H1 (cell line): ENCODE data around the gene ADGB.

ENCODE experiments used
- BRCA1 ChIP-seq: IDR thresholded peaks from 2 replicates; pipeline ENCODE4 v1.6.1; 2012; ENCODE audit warnings: low read depth, low read length, improper control_type of control experiment
- CTBP2 ChIP-seq: IDR thresholded peaks from 2 replicates; pipeline ENCODE4 v1.7.0; 2011; ENCODE audit warnings: borderline replicate concordance, mild to moderate bottlenecking, moderate library complexity, mixed read lengths, low read length; ENCODE audit not compliant: insufficient read depth, insufficient read length
- CTCF ChIP-seq, 3 experiments: IDR thresholded peaks; 1 replicate in 2 of 3; 2 replicates in 1 of 3; pipeline versions ENCODE4 v1.5.1 to v1.6.1; 2011; ENCODE audit warnings: low read length in 3 of 3, mild to moderate bottlenecking in 3 of 3, inconsistent platforms in 2 of 3, low read depth in 1 of 3, moderate library complexity in 1 of 3; ENCODE audit not compliant: insufficient read depth in 1 of 3; ENCODE audit errors: control extremely low read depth in 1 of 3
- POLR2A ChIP-seq, 2 experiments: IDR thresholded peaks; 1 replicate in 1 of 2; 2 replicates in 1 of 2; pipeline ENCODE4 v1.6.1; 2011; ENCODE audit warnings: low read depth in 2 of 2, low read length in 2 of 2, mild to moderate bottlenecking in 2 of 2; ENCODE audit errors: control extremely low read depth in 1 of 2
- RAD21 ChIP-seq, 2 experiments: IDR thresholded peaks in 1 of 2; conservative IDR thresholded peaks in 1 of 2; 2 replicates each; pipeline ENCODE4 v1.6.1; 2011; ENCODE audit warnings: low read depth in 2 of 2, low read length in 2 of 2, improper control_type of control experiment in 1 of 2, inconsistent platforms in 1 of 2, mild to moderate bottlenecking in 1 of 2, moderate library complexity in 1 of 2
- SIN3A ChIP-seq, 2 experiments: IDR thresholded peaks in 1 of 2; conservative IDR thresholded peaks in 1 of 2; 2 replicates each; pipeline ENCODE4 v1.6.1; 2011 to 2012; ENCODE audit warnings: low read length in 2 of 2, improper control_type of control experiment in 1 of 2, low read depth in 1 of 2, mild to moderate bottlenecking in 1 of 2
- SRF ChIP-seq: IDR thresholded peaks from 2 replicates; pipeline ENCODE4 v1.6.1; 2011; ENCODE audit warnings: mild to moderate bottlenecking, low read depth, low read length, moderate library complexity
- TF ChIP-seq, protein P1 (sequence below): IDR thresholded peaks from 2 replicates; pipeline ENCODE4 v1.6.1; 2012; ENCODE audit warnings: inconsistent platforms

DNA sequence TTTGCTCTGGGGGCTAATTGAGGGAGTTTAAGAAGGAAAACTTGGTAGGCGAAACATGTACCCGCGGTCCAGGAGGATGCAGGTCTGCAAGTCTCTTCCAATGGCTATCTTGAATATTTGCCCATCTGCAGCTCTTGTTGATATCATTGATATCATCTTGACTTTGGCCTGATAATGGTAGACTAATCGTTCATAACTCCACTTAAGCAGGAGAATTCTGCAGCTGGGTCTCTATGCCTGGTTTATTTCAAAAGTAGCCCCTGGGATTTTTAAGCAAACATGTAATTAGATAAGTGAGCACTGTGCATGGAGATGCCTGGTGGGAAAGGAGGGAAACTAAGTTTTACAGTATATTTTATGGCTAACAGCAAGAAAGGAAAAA is 52.7 kb downstream of the ADGB start:
- TF ChIP-seq CTCF (IDR thresholded peaks at IDR 0.05; ENCODE audit: control extremely low read depth in 1 of 3, insufficient read depth in 1 of 3, low read depth in 1 of 3, low read length in 3 of 3) (no peak), POLR2A (IDR thresholded peaks at IDR 0.05; ENCODE audit: control extremely low read depth in 1 of 2, low read depth in 2 of 2, low read length in 2 of 2) (no peak), CTBP2 (no peak), SRF (no peak), BRCA1 (no peak), SIN3A (conservative IDR thresholded peaks at IDR 0.05 in 1 of 2, IDR thresholded peaks at IDR 0.05 in 1 of 2; ENCODE audit: low read depth in 1 of 2, low read length in 2 of 2) (no peak), RAD21 (IDR thresholded peaks at IDR 0.05 in 1 of 2, conservative IDR thresholded peaks at IDR 0.05 in 1 of 2; ENCODE audit: low read depth in 2 of 2, low read length in 2 of 2) (no peak)
- TF ChIP-seq, protein P1, sequence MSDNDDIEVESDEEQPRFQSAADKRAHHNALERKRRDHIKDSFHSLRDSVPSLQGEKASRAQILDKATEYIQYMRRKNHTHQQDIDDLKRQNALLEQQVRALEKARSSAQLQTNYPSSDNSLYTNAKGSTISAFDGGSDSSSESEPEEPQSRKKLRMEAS = no peak
